Nephron progenitor cell (in vitro differentiated cells): ENCODE data around the gene SIGLEC8.

Source experiments
- DNase-seq: peaks from one replicate; pipeline ENCODE4 v3.0.0; 2021
- H3K27ac Mint-ChIP-seq: 2 replicates; pipeline ENCODE4 v1.8.0; 2021; ENCODE audit warnings: mild to moderate bottlenecking, moderate library complexity, mixed read lengths
- H3K27me3 Mint-ChIP-seq: 2 replicates; pipeline ENCODE4 v1.8.0; 2021; ENCODE audit warnings: mild to moderate bottlenecking, low read depth, mixed read lengths; ENCODE audit not compliant: poor library complexity
- H3K36me3 Mint-ChIP-seq: 2 replicates; pipeline ENCODE4 v1.8.0; 2021; ENCODE audit warnings: low read depth, mixed read lengths
- H3K4me1 Mint-ChIP-seq: 2 replicates; pipeline ENCODE4 v1.8.0; 2021; ENCODE audit warnings: mixed read lengths
- H3K4me3 Mint-ChIP-seq: 2 replicates; pipeline ENCODE4 v1.8.0; 2021; ENCODE audit warnings: mild to moderate bottlenecking, moderate library complexity, mixed read lengths
- H3K9me3 Mint-ChIP-seq: 2 replicates; pipeline ENCODE4 v1.8.0; 2021; ENCODE audit warnings: mild to moderate bottlenecking, moderate library complexity, mixed read lengths
- CTCF ChIP-seq: fragments of 200-600 bp; sonication (generic); IDR thresholded peaks from 2 replicates; pipeline ENCODE4 v1.5.0; 2021; ENCODE audit warnings: antibody characterized with exemption

SIGLEC8 gene

GRCh38 chr19:51458051-51458645, at the start of gene SIGLEC8:
Gene SIGLEC8, minus strand, starts transcription at chr19:51458454. Its CDS starts 67 bp downstream, at chr19:51458387.
- H3K36me3 Mint-ChIP-seq: no peaks in the 10 kb centered on the region
- TF ChIP-seq CTCF: no peak
- H3K27ac Mint-ChIP-seq: no peak within 1 kb of the TSS
- H3K9me3 Mint-ChIP-seq: peaks cover 59% of the 10 kb centered on the region
- no peak within 1 kb of the TSS for H3K4me3 Mint-ChIP-seq
- peaks cover 14% of the 10 kb centered on the region for H3K27me3 Mint-ChIP-seq
- DNase-seq: no peak
- no peaks in the 10 kb centered on the region for H3K4me1 Mint-ChIP-seq

GRCh38 chr19:51507640-51508058, 49.4 kb upstream of the SIGLEC8 start:
- Mint-ChIP-seq H3K27ac (no peak overlapping the region), H3K4me1 (no peaks in the 10 kb centered on the region), H3K27me3 (peaks cover 9% of the 10 kb centered on the region), H3K36me3 (no peaks in the 10 kb centered on the region), H3K4me3 (no peak overlapping the region), H3K9me3 (peaks cover 70% of the 10 kb centered on the region)
- no peak for TF ChIP-seq CTCF
- DNase-seq: no peak

GRCh38 chr19:51507192-51507591, 48.9 kb upstream of the SIGLEC8 start:
- no peak overlapping the region for H3K4me3 Mint-ChIP-seq
- H3K9me3 Mint-ChIP-seq: peaks cover 75% of the 10 kb centered on the region
- H3K27me3 Mint-ChIP-seq: peaks cover 9% of the 10 kb centered on the region
- no peak overlapping the region for H3K27ac Mint-ChIP-seq
- no peaks in the 10 kb centered on the region for H3K36me3 Mint-ChIP-seq
- no peak for TF ChIP-seq CTCF
- H3K4me1 Mint-ChIP-seq: no peaks in the 10 kb centered on the region
- DNase-seq: no peak

- no peak for TF ChIP-seq CTCF
- H3K36me3 Mint-ChIP-seq: no peaks in the 10 kb centered on the region
- H3K27ac Mint-ChIP-seq: no peak overlapping the region
- H3K4me1 Mint-ChIP-seq: no peaks in the 10 kb centered on the region
- H3K9me3 Mint-ChIP-seq: peaks cover 85% of the 10 kb centered on the region
- DNase-seq: no peak
- H3K4me3 Mint-ChIP-seq: no peak overlapping the region
- peaks cover 5% of the 10 kb centered on the region for H3K27me3 Mint-ChIP-seq
Measured at GRCh38 chr19:51505904-51506303, 47.6 kb upstream of the SIGLEC8 start.

- Mint-ChIP-seq H3K4me1 (no peaks in the 10 kb centered on the region), H3K4me3 (no peak overlapping the region), H3K27ac (no peak overlapping the region), H3K9me3 (peaks cover 86% of the 10 kb centered on the region), H3K27me3 (peaks cover 5% of the 10 kb centered on the region), H3K36me3 (no peaks in the 10 kb centered on the region)
- no peak for TF ChIP-seq CTCF
- no peak for DNase-seq
Measured at GRCh38 chr19:51503896-51504295, 45.6 kb upstream of the SIGLEC8 start.

GRCh38 chr19:51503286-51503817, 45.1 kb upstream of the SIGLEC8 start:
- DNase-seq: no peak
- TF ChIP-seq CTCF: no peak
- Mint-ChIP-seq H3K36me3 (no peaks in the 10 kb centered on the region), H3K4me3 (no peak overlapping the region), H3K27me3 (peaks cover 5% of the 10 kb centered on the region), H3K9me3 (peaks cover 86% of the 10 kb centered on the region), H3K4me1 (no peaks in the 10 kb centered on the region), H3K27ac (no peak overlapping the region)
